HepG2 (cell line): ENCODE measurements around the gene TWF1. TPM values are rescaled to one million over a fixed set of nuclear protein-coding genes. Genes with fewer than 3 reads are reported as not detected.
A peak's percentile ranks its signal among the peaks of the same experiment; 100 is the strongest.

Experiments used
- DNMT3B ChIP-seq: conservative IDR thresholded peaks from 2 replicates; pipeline ENCODE4 v1.6.1; 2016; ENCODE audit warnings: missing biosample characterization, control low read depth
- GTF3A ChIP-seq: sonication (generic); formaldehyde crosslinking; conservative IDR thresholded peaks from 2 replicates; pipeline ENCODE4 v1.4.0; 2020; ENCODE audit warnings: mild to moderate bottlenecking, missing genetic modification reagents
- MATR3 ChIP-seq: sonication (generic); formaldehyde crosslinking; IDR thresholded peaks from 2 replicates; pipeline ENCODE4 v1.4.0; 2020; ENCODE audit warnings: missing genetic modification reagents
- MIER3 ChIP-seq: IDR thresholded peaks from 2 replicates; pipeline ENCODE4 v1.6.1; 2016; ENCODE audit warnings: missing compliant biosample characterization, borderline replicate concordance
- MTF1 ChIP-seq: sonication (generic); formaldehyde crosslinking; IDR thresholded peaks from 2 replicates; pipeline ENCODE4 v1.5.0; 2020; ENCODE audit warnings: missing genetic modification reagents
- NFATC3 ChIP-seq: sonication (generic); formaldehyde crosslinking; IDR thresholded peaks from 2 replicates; pipeline ENCODE4 v1.5.1; 2020; ENCODE audit warnings: mild to moderate bottlenecking, missing genetic modification reagents
- POLR2G ChIP-seq: fragments of 200-400 bp; formaldehyde crosslinking; IDR thresholded peaks from 2 replicates; pipeline ENCODE4 v1.6.1; 2018; ENCODE audit warnings: mild to moderate bottlenecking, low read depth, low read length, moderate library complexity
- ZMYM4 ChIP-seq: sonication (generic); formaldehyde crosslinking; IDR thresholded peaks from 2 replicates; pipeline ENCODE4 v1.8.1; 2023; ENCODE audit warnings: mild to moderate bottlenecking, missing genetic modification reagents
- ZNF224 ChIP-seq: sonication (generic); formaldehyde crosslinking; IDR thresholded peaks from 2 replicates; pipeline ENCODE4 v1.5.0; 2020; ENCODE audit warnings: mild to moderate bottlenecking, missing genetic modification reagents
- ZNF335 ChIP-seq: sonication (generic); formaldehyde crosslinking; IDR thresholded peaks from 2 replicates; pipeline ENCODE4 v1.4.0; 2020; ENCODE audit warnings: missing genetic modification reagents
- ZNF33B ChIP-seq: sonication (generic); formaldehyde crosslinking; IDR thresholded peaks from 2 replicates; pipeline ENCODE4 v1.5.1; 2020; ENCODE audit warnings: mild to moderate bottlenecking, missing genetic modification reagents
- ZNF772 ChIP-seq: sonication (generic); formaldehyde crosslinking; IDR thresholded peaks from 2 replicates; pipeline ENCODE4 v1.5.0; 2020; ENCODE audit warnings: mild to moderate bottlenecking, missing genetic modification reagents
- polyA plus RNA-seq, 8 experiments: library from polyadenylated mRNA; depleted of rRNA in 3 of 8; stranded (reverse) in 7 of 8; unstranded in 1 of 8; fragments of >200 nt; fragmentation: Illumina TruSeq in 4 of 8; extraction: Trizol in 4 of 8; gene quantifications; 2 replicates each; pipeline versions ENCODE4 v1.2.1 to v1.2.3, GENCODE V29; 2011 to 2016; ENCODE audit warnings: low read depth in 4 of 8, missing spikeins in 1 of 8, mixed read lengths in 1 of 8; ENCODE audit not compliant: insufficient read depth in 1 of 8
- total RNA-seq, 5 experiments: library from RNA; depleted of rRNA; stranded (reverse); fragments of >200 nt; fragmentation: Illumina TruSeq; extraction: Trizol; gene quantifications; 2 replicates each; pipeline ENCODE4 v1.2.3, GENCODE V29; 2016; ENCODE audit warnings: low read depth in 1 of 5
- TF ChIP-seq, protein P1 (sequence below): sonication (generic); formaldehyde crosslinking; IDR thresholded peaks from 2 replicates; pipeline ENCODE4 v1.5.0; 2020; ENCODE audit warnings: mild to moderate bottlenecking, missing genetic modification reagents
- TF ChIP-seq, protein P2 (sequence below): sonication (generic); formaldehyde crosslinking; IDR thresholded peaks from 2 replicates; pipeline ENCODE4 v1.4.0; 2020; ENCODE audit warnings: mild to moderate bottlenecking, missing genetic modification reagents
- TF ChIP-seq, protein P3 (sequence below): sonication (generic); formaldehyde crosslinking; IDR thresholded peaks from 2 replicates; pipeline ENCODE4 v1.5.1; 2020; ENCODE audit warnings: missing genetic modification reagents, mild to moderate bottlenecking, borderline replicate concordance
- TF ChIP-seq, protein P4 (sequence below): sonication (generic); formaldehyde crosslinking; IDR thresholded peaks from 2 replicates; pipeline ENCODE4 v1.4.0; 2020; ENCODE audit warnings: missing genetic modification reagents, mild to moderate bottlenecking, borderline replicate concordance
- TF ChIP-seq, protein P5 (sequence below): sonication (generic); formaldehyde crosslinking; IDR thresholded peaks from 2 replicates; pipeline ENCODE4 v1.5.0; 2020; ENCODE audit warnings: missing genetic modification reagents, mild to moderate bottlenecking, borderline replicate concordance
- TF ChIP-seq, protein P6 (sequence below): sonication (generic); formaldehyde crosslinking; IDR thresholded peaks from 2 replicates; pipeline ENCODE4 v1.5.1; 2020; ENCODE audit warnings: mild to moderate bottlenecking, missing genetic modification reagents, borderline replicate concordance

Gene TWF1
- total and polyA plus RNA-seq, 2 of the 13 experiments (the other 11 are each of a cell fraction or from before 2014, with no cell fraction given), result 32.3 to 85.5 TPM

DNA sequence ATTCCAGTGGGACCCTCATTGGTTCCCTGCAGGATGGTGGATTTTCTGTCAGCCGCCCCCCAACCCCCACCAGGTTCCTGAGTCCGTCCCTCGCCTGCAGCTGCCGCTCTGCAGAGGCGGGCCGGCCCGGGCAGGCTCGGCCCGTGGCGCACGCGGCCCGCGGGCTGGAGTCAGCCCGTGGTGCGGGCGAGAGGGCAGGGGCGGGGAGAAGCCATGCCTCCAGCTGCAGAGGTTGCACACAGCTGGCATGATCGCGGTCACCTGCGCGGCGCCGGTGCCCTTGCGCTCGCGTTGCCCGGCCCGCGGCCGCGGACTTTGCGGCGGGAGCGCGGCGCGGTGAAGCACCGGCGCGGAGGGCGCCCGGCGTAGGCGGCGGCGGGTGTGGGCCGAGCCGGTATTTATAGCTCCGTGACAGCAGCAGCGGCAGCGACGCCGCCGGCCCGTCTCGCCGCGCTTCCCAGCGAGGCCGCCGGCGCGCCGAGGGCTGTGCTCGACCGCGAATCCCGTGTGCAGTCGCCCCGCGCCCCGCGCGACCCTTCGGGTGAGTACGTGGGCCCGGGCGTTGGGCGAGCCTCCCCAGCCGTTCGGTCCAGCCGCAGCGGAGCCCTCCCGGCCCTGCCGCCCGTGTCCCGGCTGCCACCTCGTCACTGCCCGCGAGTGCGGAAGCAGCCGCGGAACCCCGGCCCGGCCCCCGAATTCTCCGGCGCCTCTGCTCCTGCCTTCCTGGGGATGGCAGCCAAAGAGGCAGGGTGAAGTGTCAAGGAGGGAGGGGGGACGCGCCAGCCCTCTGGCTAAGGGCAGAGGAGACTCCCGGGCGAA is 29.7 kb upstream of the TWF1 start, which contains the start of gene TMEM117 (continued):
- no peak for TF ChIP-seq ZNF33B
- TF ChIP-seq GTF3A (CRISPR knock-in tag), result 0 out of 2 replicates have a peak, but pooled peaks have one; percentile 53
- TF ChIP-seq, protein P1, sequence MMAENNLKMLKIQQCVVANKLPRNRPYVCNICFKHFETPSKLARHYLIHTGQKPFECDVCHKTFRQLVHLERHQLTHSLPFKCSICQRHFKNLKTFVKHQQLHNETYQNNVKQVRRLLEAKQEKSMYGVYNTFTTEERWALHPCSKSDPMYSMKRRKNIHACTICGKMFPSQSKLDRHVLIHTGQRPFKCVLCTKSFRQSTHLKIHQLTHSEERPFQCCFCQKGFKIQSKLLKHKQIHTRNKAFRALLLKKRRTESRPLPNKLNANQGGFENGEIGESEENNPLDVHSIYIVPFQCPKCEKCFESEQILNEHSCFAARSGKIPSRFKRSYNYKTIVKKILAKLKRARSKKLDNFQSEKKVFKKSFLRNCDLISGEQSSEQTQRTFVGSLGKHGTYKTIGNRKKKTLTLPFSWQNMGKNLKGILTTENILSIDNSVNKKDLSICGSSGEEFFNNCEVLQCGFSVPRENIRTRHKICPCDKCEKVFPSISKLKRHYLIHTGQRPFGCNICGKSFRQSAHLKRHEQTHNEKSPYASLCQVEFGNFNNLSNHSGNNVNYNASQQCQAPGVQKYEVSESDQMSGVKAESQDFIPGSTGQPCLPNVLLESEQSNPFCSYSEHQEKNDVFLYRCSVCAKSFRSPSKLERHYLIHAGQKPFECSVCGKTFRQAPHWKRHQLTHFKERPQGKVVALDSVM (CRISPR knock-in tag), result no peak; the same call in 1 of the 2 replicates
- TF ChIP-seq, protein P2, sequence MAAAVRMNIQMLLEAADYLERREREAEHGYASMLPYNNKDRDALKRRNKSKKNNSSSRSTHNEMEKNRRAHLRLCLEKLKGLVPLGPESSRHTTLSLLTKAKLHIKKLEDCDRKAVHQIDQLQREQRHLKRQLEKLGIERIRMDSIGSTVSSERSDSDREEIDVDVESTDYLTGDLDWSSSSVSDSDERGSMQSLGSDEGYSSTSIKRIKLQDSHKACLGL (CRISPR knock-in tag), result peak; percentile 47; the same call in 1 of the 2 replicates
- TF ChIP-seq ZNF772, result peak; percentile 45; the same call in 1 of the 2 replicates
- TF ChIP-seq DNMT3B (CRISPR knock-in tag), result no peak
- no peak for TF ChIP-seq ZNF335 (CRISPR knock-in tag)
- TF ChIP-seq MATR3, result no peak
- TF ChIP-seq NFATC3 (CRISPR knock-in tag), result no peak
- no peak for TF ChIP-seq MIER3
- TF ChIP-seq POLR2G, result peak; percentile 52
- TF ChIP-seq, protein P3, sequence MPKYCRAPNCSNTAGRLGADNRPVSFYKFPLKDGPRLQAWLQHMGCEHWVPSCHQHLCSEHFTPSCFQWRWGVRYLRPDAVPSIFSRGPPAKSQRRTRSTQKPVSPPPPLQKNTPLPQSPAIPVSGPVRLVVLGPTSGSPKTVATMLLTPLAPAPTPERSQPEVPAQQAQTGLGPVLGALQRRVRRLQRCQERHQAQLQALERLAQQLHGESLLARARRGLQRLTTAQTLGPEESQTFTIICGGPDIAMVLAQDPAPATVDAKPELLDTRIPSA (CRISPR knock-in tag), result 0 out of 2 replicates have a peak, but pooled peaks have one; percentile 23
- TF ChIP-seq, protein P4, sequence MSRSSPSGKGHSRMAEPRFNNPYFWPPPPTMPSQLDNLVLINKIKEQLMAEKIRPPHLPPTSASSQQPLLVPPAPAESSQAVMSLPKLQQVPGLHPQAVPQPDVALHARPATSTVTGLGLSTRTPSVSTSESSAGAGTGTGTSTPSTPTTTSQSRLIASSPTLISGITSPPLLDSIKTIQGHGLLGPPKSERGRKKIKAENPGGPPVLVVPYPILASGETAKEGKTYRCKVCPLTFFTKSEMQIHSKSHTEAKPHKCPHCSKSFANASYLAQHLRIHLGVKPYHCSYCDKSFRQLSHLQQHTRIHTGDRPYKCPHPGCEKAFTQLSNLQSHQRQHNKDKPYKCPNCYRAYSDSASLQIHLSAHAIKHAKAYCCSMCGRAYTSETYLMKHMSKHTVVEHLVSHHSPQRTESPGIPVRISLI (CRISPR knock-in tag), result no peak
- TF ChIP-seq, protein P5, sequence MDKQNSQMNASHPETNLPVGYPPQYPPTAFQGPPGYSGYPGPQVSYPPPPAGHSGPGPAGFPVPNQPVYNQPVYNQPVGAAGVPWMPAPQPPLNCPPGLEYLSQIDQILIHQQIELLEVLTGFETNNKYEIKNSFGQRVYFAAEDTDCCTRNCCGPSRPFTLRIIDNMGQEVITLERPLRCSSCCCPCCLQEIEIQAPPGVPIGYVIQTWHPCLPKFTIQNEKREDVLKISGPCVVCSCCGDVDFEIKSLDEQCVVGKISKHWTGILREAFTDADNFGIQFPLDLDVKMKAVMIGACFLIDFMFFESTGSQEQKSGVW, result no peak
- TF ChIP-seq ZMYM4, result no peak; the same call in 1 of the 2 replicates
- TF ChIP-seq, protein P6, sequence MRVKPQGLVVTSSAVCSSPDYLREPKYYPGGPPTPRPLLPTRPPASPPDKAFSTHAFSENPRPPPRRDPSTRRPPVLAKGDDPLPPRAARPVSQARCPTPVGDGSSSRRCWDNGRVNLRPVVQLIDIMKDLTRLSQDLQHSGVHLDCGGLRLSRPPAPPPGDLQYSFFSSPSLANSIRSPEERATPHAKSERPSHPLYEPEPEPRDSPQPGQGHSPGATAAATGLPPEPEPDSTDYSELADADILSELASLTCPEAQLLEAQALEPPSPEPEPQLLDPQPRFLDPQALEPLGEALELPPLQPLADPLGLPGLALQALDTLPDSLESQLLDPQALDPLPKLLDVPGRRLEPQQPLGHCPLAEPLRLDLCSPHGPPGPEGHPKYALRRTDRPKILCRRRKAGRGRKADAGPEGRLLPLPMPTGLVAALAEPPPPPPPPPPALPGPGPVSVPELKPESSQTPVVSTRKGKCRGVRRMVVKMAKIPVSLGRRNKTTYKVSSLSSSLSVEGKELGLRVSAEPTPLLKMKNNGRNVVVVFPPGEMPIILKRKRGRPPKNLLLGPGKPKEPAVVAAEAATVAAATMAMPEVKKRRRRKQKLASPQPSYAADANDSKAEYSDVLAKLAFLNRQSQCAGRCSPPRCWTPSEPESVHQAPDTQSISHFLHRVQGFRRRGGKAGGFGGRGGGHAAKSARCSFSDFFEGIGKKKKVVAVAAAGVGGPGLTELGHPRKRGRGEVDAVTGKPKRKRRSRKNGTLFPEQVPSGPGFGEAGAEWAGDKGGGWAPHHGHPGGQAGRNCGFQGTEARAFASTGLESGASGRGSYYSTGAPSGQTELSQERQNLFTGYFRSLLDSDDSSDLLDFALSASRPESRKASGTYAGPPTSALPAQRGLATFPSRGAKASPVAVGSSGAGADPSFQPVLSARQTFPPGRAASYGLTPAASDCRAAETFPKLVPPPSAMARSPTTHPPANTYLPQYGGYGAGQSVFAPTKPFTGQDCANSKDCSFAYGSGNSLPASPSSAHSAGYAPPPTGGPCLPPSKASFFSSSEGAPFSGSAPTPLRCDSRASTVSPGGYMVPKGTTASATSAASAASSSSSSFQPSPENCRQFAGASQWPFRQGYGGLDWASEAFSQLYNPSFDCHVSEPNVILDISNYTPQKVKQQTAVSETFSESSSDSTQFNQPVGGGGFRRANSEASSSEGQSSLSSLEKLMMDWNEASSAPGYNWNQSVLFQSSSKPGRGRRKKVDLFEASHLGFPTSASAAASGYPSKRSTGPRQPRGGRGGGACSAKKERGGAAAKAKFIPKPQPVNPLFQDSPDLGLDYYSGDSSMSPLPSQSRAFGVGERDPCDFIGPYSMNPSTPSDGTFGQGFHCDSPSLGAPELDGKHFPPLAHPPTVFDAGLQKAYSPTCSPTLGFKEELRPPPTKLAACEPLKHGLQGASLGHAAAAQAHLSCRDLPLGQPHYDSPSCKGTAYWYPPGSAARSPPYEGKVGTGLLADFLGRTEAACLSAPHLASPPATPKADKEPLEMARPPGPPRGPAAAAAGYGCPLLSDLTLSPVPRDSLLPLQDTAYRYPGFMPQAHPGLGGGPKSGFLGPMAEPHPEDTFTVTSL (CRISPR knock-in tag), result no peak; the same call in 1 of the 2 replicates
- TF ChIP-seq MTF1, result no peak
- TF ChIP-seq ZNF224, result no peak
